Osteoblast (primary cell): ENCODE measurements around the gene LRMDA. TPM values are rescaled to one million over a fixed set of nuclear protein-coding genes. Genes with fewer than 3 reads are reported as not detected.

Experiments
- DNase-seq: peaks from one replicate; pipeline ENCODE4 v3.0.0; 2011; ENCODE audit warnings: low spot score, mixed read lengths; ENCODE audit not compliant: insufficient read length; ENCODE audit errors: missing footprints
- H2AFZ ChIP-seq: 2 replicates; pipeline ENCODE4 v1.6.0; 2011; ENCODE audit warnings: mild to moderate bottlenecking, low read length
- H3K27ac ChIP-seq: 2 replicates; pipeline ENCODE4 v1.5.1; 2011; ENCODE audit warnings: mild to moderate bottlenecking, low read depth, low read length, moderate library complexity
- H3K27me3 ChIP-seq: 2 replicates; pipeline ENCODE4 v1.6.0; 2012; ENCODE audit warnings: mild to moderate bottlenecking, control low read depth, inconsistent platforms, low read length, moderate library complexity; ENCODE audit not compliant: insufficient read depth
- H3K36me3 ChIP-seq: 2 replicates; pipeline ENCODE4 v1.5.1; 2011; ENCODE audit warnings: mild to moderate bottlenecking, low read length, control low read depth, moderate library complexity; ENCODE audit not compliant: insufficient read depth
- H3K4me1 ChIP-seq: 2 replicates; pipeline ENCODE4 v1.5.1; 2011; ENCODE audit warnings: mild to moderate bottlenecking, low read length, control low read depth, moderate library complexity; ENCODE audit not compliant: insufficient read depth
- H3K4me2 ChIP-seq: 2 replicates; pipeline ENCODE4 v1.6.0; 2011; ENCODE audit warnings: mild to moderate bottlenecking, low read length; ENCODE audit not compliant: insufficient read depth
- H3K4me3 ChIP-seq: fragments of 200-600 bp; sonication (generic); 3 replicates; pipeline ENCODE4 v1.5.1; 2012; ENCODE audit warnings: mild to moderate bottlenecking, low read length, inconsistent platforms; ENCODE audit not compliant: insufficient read depth
- H3K79me2 ChIP-seq: 2 replicates; pipeline ENCODE4 v1.6.0; 2012; ENCODE audit warnings: mild to moderate bottlenecking, low read length, control low read depth, inconsistent platforms; ENCODE audit not compliant: insufficient read depth
- H3K9me3 ChIP-seq: 2 replicates; pipeline ENCODE4 v1.5.1; 2011; ENCODE audit warnings: low read depth, low read length, control low read depth
- H4K20me1 ChIP-seq: 2 replicates; pipeline ENCODE4 v1.6.0; 2012; ENCODE audit warnings: mild to moderate bottlenecking, low read length, control low read depth; ENCODE audit not compliant: insufficient read depth
- total RNA-seq: library from RNA; depleted of rRNA; stranded (reverse); fragments of >200 nt; gene quantifications from 2 replicates; pipeline ENCODE4 v1.2.3, GENCODE V29; 2012
- TF ChIP-seq, protein P1 (sequence below): IDR thresholded peaks from 2 replicates; pipeline ENCODE4 v1.5.1; 2011; ENCODE audit warnings: mild to moderate bottlenecking, low read depth, low read length, moderate library complexity; ENCODE audit errors: extremely low read depth

Gene LRMDA
- total RNA-seq, 1 donor = 18.5 TPM

GRCh38 chr10:75712242-75712880 is 280.9 kb downstream of the LRMDA start:
- Histone ChIP-seq H3K4me2 (no peak overlapping the region), H3K79me2 (no peaks in the 10 kb centered on the region), H3K36me3 (no peaks in the 10 kb centered on the region), H3K9me3 (no peaks in the 10 kb centered on the region), H3K27me3 (peaks cover 9% of the 10 kb centered on the region), H2AFZ (no peak overlapping the region), H3K4me3 (no peak overlapping the region), H4K20me1 (no peaks in the 10 kb centered on the region), H3K4me1 (no peaks in the 10 kb centered on the region), H3K27ac (no peak overlapping the region)
- no peak for DNase-seq
- TF ChIP-seq, protein P1, sequence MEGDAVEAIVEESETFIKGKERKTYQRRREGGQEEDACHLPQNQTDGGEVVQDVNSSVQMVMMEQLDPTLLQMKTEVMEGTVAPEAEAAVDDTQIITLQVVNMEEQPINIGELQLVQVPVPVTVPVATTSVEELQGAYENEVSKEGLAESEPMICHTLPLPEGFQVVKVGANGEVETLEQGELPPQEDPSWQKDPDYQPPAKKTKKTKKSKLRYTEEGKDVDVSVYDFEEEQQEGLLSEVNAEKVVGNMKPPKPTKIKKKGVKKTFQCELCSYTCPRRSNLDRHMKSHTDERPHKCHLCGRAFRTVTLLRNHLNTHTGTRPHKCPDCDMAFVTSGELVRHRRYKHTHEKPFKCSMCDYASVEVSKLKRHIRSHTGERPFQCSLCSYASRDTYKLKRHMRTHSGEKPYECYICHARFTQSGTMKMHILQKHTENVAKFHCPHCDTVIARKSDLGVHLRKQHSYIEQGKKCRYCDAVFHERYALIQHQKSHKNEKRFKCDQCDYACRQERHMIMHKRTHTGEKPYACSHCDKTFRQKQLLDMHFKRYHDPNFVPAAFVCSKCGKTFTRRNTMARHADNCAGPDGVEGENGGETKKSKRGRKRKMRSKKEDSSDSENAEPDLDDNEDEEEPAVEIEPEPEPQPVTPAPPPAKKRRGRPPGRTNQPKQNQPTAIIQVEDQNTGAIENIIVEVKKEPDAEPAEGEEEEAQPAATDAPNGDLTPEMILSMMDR = no peak

DNA sequence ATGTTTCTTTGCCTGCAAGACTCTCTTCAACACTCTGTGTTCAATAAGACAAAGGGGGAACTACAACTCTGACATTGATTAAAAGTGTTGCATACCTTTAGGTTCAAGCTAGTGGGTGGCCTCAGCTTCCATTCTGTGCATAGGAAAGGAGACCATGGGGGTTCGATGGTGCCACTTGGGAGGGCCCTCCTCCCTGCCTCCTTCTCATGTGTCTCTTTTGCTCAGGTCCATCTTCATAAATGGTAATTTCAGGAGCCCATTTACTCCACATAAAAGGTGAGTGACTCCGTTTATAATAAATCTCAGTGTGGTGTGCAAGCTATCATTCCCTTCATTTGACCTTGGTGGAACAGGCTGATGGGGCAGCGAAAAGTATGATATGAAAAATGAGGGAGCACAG is 285.1 kb downstream of the LRMDA start:
- TF ChIP-seq, protein P1 = no peak
- H3K4me2 ChIP-seq = no peak overlapping the region
- H3K27me3 ChIP-seq = peaks cover 9% of the 10 kb centered on the region

DNA sequence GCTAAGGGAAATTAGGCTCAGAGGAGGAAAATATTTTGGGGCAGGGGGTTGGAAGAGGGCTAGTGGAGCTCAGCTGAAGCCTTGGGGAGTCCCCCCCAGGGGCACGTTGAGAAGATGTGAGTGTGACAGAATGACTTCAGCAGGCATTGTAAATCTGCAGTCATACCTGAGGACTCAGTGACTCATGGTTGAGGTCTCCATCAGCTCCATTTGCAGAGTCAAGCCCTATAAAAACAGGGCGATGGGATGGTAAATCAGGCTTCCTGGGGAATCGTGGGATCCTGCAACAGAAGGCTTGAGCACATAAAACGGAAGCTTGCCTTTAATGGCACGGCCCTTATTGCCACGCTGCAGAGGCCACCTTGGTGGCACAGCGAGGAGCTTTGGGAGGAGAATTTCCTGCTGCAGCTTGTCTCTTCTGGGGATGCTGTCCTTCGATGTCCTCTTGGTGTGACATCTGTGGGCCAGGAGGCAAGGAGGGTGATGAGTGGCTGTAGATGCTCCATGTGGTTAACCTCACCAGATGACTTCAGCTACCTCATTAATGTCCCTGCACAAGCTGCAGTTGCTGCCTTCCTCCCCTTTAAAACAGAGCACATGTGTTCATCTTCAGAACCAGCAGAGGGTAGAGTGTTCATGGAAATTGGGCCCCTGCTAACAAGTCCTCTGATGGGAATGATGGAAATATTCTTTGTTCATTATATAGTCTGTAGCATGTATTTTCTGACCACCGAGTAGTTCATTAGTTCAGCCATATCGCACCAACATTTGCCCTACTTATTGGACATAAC is 285.9 kb downstream of the LRMDA start:
- H3K79me2 ChIP-seq = no peaks in the 10 kb centered on the region
- H3K27ac ChIP-seq = no peak overlapping the region
- TF ChIP-seq, protein P1 = peak; percentile 20
- peak; percentile 70 for DNase-seq
- H3K4me1 ChIP-seq = no peaks in the 10 kb centered on the region
- H3K36me3 ChIP-seq = no peaks in the 10 kb centered on the region
- H4K20me1 ChIP-seq = no peaks in the 10 kb centered on the region
- no peak overlapping the region for H3K4me2 ChIP-seq
- H3K27me3 ChIP-seq = peaks cover 9% of the 10 kb centered on the region
- H3K4me3 ChIP-seq = no peak overlapping the region
- H2AFZ ChIP-seq = no peak overlapping the region
- H3K9me3 ChIP-seq = no peaks in the 10 kb centered on the region

More for the DNA sequence above, 285.1 kb downstream of the LRMDA start:
- Histone ChIP-seq H3K36me3 (no peaks in the 10 kb centered on the region), H3K27ac (no peak overlapping the region), H3K4me1 (no peaks in the 10 kb centered on the region), H3K9me3 (no peaks in the 10 kb centered on the region), H4K20me1 (no peaks in the 10 kb centered on the region), H3K79me2 (no peaks in the 10 kb centered on the region), H2AFZ (no peak overlapping the region), H3K4me3 (no peak overlapping the region)
- DNase-seq = peak; percentile 71

GRCh38 chr10:75718991-75719390 is 287.6 kb downstream of the LRMDA start:
- H3K36me3 ChIP-seq = no peaks in the 10 kb centered on the region
- no peak overlapping the region for H3K27ac ChIP-seq
- H3K4me3 ChIP-seq = no peak overlapping the region
- H4K20me1 ChIP-seq = no peaks in the 10 kb centered on the region
- no peak for DNase-seq
- H3K27me3 ChIP-seq = peaks cover 5% of the 10 kb centered on the region
- no peak overlapping the region for H3K4me2 ChIP-seq
- H3K4me1 ChIP-seq = no peaks in the 10 kb centered on the region
- TF ChIP-seq, protein P1 = no peak
- H3K9me3 ChIP-seq = no peaks in the 10 kb centered on the region
- no peaks in the 10 kb centered on the region for H3K79me2 ChIP-seq
- H2AFZ ChIP-seq = no peak overlapping the region
